KOPT-K1 (cell line): ENCODE measurements around the gene MGRN1.

ENCODE experiments used
- H3K27ac ChIP-seq: fragments of 200-600 bp; sonication (generic); 2 replicates; pipeline ENCODE4 v1.5.1; 2016; ENCODE audit warnings: antibody characterized with exemption, mild to moderate bottlenecking, low read depth, low read length; ENCODE audit not compliant: poor library complexity, severe bottlenecking
- H3K36me3 ChIP-seq: fragments of 200-600 bp; sonication (generic); 2 replicates; pipeline ENCODE4 v1.5.1; 2017; ENCODE audit warnings: antibody characterized with exemption, mild to moderate bottlenecking, low read length, moderate library complexity; ENCODE audit not compliant: insufficient read depth
- H3K9me3 ChIP-seq: fragments of 200-600 bp; sonication (generic); 2 replicates; pipeline ENCODE4 v1.5.1; 2017; ENCODE audit warnings: antibody characterized with exemption, low read length, mild to moderate bottlenecking; ENCODE audit not compliant: insufficient read depth, poor library complexity, severe bottlenecking

Gene MGRN1

DNA sequence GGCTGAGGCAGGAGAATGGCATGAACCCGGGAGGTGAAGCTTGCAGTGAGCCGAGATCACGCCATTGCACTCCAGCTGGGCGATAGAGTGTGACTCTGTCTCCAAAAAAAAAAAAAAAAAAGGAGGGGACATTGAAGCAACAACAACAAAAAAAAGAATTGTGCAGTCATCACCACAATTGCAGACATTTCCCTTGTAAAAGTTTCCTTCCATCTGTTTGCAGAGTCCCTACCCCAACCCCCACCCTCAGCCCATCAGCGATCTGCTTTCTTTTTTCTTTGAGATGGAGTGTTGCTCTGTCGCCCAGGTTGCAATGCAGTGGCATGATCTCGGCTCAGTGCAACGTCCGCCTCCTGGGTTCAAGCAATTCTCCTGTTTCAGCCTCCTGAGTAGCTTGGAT is 3.7 kb downstream of the MGRN1 start:
- H3K36me3 ChIP-seq, result peaks cover 8% of the 10 kb centered on the region
- H3K9me3 ChIP-seq, result peaks cover 11% of the 10 kb centered on the region
- H3K27ac ChIP-seq, result no peak overlapping the region

GRCh38 chr16:4631444-4631843 is 6.8 kb downstream of the MGRN1 start:
- no peak overlapping the region for H3K27ac ChIP-seq
- peaks cover 16% of the 10 kb centered on the region for H3K36me3 ChIP-seq
- H3K9me3 ChIP-seq, result peaks cover 11% of the 10 kb centered on the region

DNA sequence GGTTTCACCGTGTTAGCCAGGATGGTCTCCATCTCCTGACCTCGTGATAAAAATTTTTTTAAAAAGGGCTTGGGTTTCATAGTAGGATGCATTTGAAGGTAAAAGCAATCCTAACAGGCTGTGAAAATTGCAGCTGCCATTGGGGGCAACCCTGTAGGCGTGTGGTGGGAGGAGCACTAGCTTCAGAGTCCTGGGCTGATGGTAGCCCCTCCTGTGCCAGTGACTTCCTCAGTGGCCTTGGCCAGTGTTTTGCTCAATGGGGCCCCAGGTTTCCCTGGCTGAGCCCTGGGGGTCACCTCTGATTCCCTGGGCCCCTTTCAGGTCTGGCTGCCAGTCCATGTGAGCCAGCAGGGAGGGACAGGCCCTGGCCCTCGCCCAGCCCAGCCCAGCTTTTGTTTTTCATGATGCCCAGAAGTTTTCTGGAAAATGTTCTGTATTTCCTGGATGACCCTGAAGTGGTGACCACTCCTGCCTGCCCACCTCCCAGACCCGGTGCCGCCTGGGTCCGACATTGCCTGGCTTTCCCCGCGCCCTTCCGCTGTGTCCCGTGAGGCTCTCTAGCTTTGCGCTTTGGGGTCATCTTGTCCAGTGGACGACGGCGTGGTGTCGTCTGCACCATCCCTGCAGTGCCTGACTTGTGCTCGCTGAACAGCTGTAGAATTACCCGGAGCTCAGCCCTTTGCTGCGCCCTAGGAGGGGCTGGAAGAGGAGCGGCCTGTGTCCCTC is 9.4 kb downstream of the MGRN1 start:
- H3K27ac ChIP-seq, result no peak overlapping the region
- peaks cover 16% of the 10 kb centered on the region for H3K36me3 ChIP-seq
- H3K9me3 ChIP-seq, result peaks cover 11% of the 10 kb centered on the region

DNA sequence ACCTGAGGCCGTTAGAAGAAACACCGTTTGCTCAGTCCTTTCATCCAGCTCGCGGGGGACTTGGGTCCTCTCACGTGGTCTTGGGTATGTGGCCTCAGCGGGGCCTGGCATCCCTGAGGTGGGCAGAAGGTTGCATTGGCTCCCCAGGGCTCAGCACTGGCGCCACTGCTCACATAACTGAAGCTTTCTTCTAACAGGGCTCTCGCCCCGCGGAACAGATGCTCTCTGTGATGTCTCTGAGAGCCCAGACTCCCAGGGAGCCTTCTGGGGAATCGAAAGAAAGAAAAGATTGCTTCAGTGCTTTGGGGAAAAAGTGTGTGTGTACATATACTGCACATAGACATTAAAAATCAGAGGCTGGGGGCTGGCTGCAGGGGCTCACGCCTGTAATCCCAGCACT is 10.1 kb downstream of the MGRN1 start:
- Histone ChIP-seq H3K27ac (no peak overlapping the region), H3K9me3 (peaks cover 11% of the 10 kb centered on the region), H3K36me3 (peaks cover 16% of the 10 kb centered on the region)

DNA sequence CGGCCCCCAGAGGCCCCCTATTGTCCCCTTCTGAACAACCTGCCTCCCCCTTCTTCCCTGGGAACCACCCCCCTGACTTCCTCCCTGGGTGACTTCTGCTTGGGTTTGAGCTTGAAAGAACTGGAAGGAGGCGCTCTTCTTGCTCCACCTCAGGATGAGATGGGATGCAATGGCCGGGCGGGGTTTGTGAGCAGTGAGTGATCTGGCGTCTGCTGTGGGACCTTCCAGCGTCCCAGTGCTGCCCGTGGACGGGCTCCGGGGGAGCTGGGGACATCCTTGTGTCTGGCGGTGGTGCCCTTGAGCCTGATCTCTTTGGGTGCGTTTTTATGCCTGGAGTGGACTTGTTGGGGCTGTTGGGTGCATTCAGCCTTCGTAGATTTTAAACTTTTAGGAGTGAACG is 11.6 kb downstream of the MGRN1 start:
- Histone ChIP-seq H3K36me3 (peaks cover 11% of the 10 kb centered on the region), H3K27ac (no peak overlapping the region), H3K9me3 (peaks cover 9% of the 10 kb centered on the region)

DNA sequence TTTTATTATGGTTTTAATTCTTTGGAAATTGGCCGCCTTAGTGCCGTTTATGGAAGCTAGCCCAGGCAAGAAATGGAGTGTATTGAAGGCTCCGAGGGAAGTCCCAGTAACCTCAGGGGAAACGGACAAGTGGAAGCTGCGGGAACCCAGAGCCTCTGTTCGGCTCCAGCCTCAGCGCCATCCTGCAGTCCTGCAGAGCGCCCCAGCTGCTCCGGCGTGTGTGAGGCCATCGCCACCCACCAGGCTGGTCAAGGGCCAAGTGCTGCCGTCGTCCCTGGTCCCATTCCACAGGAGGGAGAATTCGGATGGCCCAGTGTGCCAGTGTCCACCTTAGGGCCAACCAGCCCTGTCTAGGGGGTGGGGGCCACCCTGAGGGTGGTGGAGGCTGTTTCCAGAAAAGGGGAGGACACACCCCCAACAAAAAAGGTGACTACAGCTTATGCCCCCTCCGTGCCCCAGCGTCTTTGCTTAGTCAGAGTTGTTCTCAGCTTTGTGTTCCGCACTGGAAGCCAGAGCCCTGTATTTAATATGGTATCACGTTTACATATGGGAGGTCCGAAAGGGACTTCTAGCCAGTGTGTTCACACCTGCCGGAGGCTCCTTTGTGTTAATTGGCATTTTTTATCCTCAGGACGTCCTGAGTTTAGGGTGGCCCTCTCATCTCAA is 13.0 kb downstream of the MGRN1 start:
- Histone ChIP-seq H3K9me3 (no peaks in the 10 kb centered on the region), H3K36me3 (peaks cover 8% of the 10 kb centered on the region; the same call in 1 of the 2 replicates), H3K27ac (no peak overlapping the region)

- Histone ChIP-seq H3K36me3 (no peaks in the 10 kb centered on the region; the same call in none of the 2 replicates), H3K9me3 (no peaks in the 10 kb centered on the region), H3K27ac (no peak overlapping the region)
These were observed 15.4 kb downstream of the MGRN1 start for GRCh38 chr16:4639899-4640509.

GRCh38 chr16:4640572-4641305 is 16.1 kb downstream of the MGRN1 start:
- Histone ChIP-seq H3K9me3 (no peaks in the 10 kb centered on the region), H3K27ac (no peak overlapping the region), H3K36me3 (no peaks in the 10 kb centered on the region; the same call in none of the 2 replicates)

DNA sequence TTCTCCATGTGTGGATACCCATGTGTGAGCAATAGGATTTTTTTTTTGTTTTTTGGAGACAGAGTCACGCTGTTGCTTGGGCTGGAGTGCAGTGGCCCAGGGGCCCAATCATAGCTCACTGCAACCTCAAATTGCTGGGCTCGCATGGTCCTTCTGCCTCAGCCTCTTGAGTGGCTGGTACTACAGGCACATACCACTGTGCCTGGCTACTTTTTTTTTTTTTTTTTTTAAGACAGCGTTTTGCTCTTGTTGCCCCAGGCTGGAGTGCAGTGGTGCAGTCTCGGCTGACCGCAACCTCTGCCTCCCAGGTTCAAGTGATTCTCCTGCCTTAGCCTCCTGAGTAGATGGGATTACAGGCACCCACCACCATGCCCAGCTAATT is 16.7 kb downstream of the MGRN1 start:
- no peak overlapping the region for H3K27ac ChIP-seq
- no peaks in the 10 kb centered on the region; the same call in none of the 2 replicates for H3K36me3 ChIP-seq
- no peaks in the 10 kb centered on the region for H3K9me3 ChIP-seq

DNA sequence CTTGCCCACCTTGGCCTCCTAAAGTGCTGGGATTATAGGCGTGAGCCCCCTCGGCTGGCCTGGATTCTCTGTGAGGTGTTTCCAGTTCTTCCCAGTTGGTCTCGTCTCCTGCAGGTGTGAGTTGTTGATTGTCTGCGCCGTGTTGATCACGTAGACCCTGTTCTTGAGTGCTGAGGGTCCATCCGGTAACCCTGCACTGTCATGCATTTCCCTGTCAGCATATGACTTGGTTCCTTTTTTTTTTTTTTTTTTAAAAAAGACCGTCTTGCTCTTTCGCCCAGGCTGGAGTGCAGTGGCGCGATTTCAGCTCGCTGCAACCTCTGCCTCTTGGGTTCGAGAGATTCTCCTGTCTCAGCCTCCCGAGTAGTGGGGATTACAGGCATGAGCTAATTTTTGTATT is 17.3 kb downstream of the MGRN1 start:
- Histone ChIP-seq H3K9me3 (no peaks in the 10 kb centered on the region), H3K36me3 (no peaks in the 10 kb centered on the region; the same call in none of the 2 replicates), H3K27ac (no peak overlapping the region)

- H3K27ac ChIP-seq, result peak overlapping the region; percentile 48
- H3K9me3 ChIP-seq, result no peaks in the 10 kb centered on the region
- H3K36me3 ChIP-seq, result peaks cover 16% of the 10 kb centered on the region
These were observed 22.4 kb downstream of the MGRN1 start for GRCh38 chr16:4646773-4647643.

GRCh38 chr16:4647644-4647980 is 23.0 kb downstream of the MGRN1 start:
- Histone ChIP-seq H3K9me3 (no peaks in the 10 kb centered on the region), H3K36me3 (peaks cover 22% of the 10 kb centered on the region), H3K27ac (no peak overlapping the region)

GRCh38 chr16:4648917-4649316 is 24.3 kb downstream of the MGRN1 start:
- no peak overlapping the region for H3K27ac ChIP-seq
- peaks cover 31% of the 10 kb centered on the region for H3K36me3 ChIP-seq
- no peaks in the 10 kb centered on the region for H3K9me3 ChIP-seq

- no peaks in the 10 kb centered on the region for H3K9me3 ChIP-seq
- no peak overlapping the region for H3K27ac ChIP-seq
- peaks cover 37% of the 10 kb centered on the region for H3K36me3 ChIP-seq
These were observed 25.3 kb downstream of the MGRN1 start for GRCh38 chr16:4649744-4650442.
